RPMI8226 (cell line): ENCODE data around the gene TNKS1BP1.

Experiments
- DNase-seq: peaks from one replicate; pipeline ENCODE4 v3.0.0-alpha.2; 2015

TNKS1BP1 gene

DNA sequence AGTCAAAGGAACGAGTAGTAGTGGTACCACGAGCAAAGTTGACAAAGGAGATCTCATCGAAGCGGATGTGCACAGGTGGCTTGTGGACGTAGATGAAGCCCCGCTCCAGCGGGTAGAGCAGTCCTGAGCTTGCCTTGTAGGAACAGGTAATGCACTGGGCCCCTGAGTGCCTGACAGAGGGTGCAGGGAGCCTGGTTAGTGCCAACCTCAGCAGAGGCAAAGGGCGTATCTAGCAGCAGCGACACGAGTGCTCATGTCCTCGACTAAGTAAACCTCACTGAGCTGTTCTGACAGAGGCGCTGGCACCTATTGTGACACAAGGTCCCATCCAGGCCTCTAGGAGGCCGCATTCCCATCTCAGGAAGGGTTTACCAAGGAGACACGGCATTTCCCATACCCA lies 7.0 kb upstream of the TNKS1BP1 start:
- DNase-seq: no peak

DNA sequence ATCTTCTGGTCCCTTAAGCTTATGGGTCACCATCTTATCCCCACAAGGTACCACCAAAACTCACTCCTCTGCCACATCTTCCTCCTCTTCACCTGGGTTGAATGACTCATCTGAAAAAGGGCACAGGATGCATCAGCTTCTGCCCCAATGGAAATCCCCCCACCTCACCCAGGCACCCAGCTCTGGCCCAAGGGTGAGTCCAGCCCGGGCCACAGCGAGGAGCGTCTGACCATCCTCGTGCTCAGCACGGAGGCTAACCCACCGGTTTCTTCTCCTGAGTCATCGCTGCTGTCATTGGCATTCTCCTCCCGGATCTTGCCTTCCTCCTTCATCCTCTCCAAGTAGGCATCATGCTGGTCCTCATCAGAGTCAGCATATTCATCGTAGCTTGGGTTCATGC lies 5.3 kb upstream of the TNKS1BP1 start:
- no peak for DNase-seq

DNA sequence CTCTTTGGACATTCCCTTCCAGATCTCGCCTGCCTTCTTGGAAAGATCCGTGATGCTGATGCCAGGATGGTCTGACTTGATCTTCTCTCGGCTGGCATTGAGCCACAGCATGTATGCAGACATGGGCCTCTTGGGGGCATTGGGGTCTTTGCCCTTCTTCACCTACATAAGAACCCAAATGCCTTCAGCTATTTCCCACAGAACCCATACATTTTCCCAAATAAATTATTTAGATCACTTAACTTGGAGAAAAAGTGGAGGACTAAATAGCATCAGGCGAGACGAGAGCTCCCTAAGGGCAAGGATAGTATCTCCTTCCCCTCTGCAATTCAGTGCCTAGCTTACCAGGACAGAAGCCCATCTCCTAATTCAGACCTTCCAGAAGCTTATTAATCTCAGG lies 3.0 kb upstream of the TNKS1BP1 start:
- no peak for DNase-seq

- no peak for DNase-seq
These were observed 940 bp upstream of the TNKS1BP1 start for GRCh38 chr11:57325735-57326048.

GRCh38 chr11:57324154-57324885 lies 432 bp downstream of the TNKS1BP1 start:
- DNase-seq: peak; percentile 48

- DNase-seq: no peak
These were observed 948 bp downstream of the TNKS1BP1 start for GRCh38 chr11:57323855-57324153.

GRCh38 chr11:57323167-57323854 lies 1.4 kb downstream of the TNKS1BP1 start:
- no peak for DNase-seq

GRCh38 chr11:57322256-57323166 lies 2.2 kb downstream of the TNKS1BP1 start:
- DNase-seq: no peak

DNA sequence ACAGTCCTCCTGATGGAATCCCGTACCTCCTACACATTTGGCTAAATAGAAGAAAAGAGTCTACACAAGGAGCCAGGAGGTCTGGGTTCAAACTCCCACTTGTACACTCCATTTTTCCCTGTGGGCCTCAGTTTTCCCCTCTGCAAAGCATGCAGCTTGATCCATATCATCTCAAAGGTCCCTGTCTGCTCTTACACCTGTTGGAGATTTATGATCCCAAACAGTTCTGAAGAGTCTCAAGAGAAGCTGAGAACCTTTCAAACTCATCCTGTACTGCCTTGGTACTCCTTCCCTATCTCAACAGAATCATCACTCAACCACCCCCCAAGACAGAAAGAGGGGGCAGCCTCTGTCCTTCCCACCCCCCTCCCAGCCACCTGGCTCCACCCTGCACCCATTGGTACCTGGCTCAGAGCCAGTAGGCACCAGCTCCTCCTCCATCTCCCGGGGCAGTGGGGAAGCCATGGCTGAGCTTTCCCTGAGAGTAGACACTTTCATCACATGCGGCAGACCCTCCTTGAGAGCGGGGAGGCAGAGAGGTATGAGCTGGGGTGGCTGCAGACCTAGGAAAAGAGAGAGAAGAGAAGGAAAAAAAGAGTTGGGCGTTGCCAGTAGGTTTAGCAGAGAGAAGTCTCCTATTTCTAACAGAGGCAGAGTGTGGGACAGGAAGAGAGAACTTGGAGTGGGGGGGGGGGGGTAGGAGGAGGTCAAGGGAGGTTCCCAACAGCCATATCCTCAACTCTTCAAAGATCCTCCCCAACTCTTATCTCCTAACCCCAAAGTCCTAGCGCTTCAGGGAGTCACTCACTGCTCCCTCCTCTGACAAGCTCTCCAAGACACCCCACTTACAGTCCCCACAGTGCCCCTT lies 3.1 kb downstream of the TNKS1BP1 start:
- DNase-seq: no peak

DNA sequence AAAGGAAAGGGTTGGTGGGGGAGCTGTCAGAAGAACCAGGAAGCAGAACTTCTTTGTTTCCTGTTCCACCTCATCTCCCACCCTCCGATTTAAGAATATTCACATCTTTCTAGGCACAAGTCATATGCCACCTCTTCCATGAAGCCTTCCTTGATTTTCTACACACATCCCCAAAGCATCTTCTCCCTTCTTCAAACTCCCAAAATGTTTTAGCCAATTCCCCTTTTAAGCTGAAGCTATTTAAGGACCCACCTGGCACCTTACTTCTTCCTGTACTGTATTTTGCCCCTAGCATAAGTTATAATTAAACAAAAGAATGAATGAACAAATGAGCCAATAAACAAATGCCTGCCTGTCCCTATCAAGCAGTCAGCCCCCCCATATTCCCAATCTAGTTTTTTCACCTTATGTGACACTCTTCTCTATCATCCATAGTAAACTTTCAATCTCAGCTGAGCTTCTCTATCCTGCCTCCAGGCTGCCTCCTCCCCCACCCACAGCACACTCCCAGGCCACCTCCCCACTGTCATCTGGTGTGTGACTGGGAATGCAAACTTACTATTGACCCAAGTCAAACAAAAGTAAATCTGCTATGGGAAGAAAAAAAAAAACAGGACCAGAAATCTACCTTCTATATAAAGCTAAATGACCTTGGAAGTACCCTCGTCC lies 3.9 kb downstream of the TNKS1BP1 start:
- no peak for DNase-seq

DNA sequence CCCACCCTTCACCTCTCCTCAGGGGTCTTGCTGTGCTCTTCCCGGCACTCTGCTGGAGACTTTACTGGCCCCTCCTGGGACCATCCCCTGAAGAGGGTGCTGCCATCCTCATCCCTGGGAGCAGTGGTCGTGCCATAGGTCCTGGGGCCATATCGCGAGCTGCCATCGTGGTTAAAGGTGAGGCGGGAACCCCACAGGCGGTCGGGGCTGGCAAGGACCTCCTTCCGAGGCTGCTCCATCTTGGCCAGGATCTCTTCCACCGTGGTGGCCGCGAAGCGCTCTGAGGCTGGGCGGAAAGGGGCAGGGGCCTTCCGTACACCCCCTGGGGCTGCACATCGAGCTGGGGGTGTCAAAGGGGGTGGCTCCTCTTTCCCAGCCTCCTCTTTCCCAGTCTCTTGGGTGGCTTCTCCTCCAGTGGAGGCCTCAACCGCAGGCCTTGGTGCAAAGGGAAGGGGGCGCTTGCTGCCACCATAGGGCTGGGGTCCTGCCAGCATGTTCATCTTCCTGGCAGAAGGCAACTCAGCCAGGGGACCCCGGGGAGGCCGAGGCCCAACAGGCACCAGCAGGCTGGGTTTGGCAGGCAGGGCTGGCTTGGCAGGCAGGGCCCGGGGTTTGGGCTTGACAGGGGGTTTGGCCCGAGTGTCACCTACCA lies 4.6 kb downstream of the TNKS1BP1 start:
- no peak for DNase-seq

- DNase-seq: no peak
These were observed 6.6 kb downstream of the TNKS1BP1 start for GRCh38 chr11:57318178-57318577.

GRCh38 chr11:57316017-57316416 lies 8.7 kb downstream of the TNKS1BP1 start:
- DNase-seq: no peak

DNA sequence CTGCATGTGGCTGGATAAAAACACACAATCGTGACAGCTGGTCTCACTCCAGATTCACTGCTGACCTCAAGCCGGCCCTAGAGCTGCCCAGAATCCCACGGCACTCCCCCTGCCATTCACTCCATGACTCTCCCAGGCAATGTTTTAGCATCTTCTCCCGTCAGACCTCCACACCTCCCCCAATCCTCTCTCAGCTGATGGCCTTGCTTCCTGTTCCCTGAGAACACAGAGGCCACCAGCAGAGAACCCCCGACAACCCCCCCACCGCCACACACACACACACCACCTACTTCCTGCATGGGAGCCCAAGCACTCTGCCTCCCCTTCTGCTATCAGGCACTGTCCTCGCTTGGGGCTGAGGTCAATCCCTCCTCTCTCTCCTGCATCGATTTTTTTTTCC lies 9.3 kb downstream of the TNKS1BP1 start:
- no peak for DNase-seq

DNA sequence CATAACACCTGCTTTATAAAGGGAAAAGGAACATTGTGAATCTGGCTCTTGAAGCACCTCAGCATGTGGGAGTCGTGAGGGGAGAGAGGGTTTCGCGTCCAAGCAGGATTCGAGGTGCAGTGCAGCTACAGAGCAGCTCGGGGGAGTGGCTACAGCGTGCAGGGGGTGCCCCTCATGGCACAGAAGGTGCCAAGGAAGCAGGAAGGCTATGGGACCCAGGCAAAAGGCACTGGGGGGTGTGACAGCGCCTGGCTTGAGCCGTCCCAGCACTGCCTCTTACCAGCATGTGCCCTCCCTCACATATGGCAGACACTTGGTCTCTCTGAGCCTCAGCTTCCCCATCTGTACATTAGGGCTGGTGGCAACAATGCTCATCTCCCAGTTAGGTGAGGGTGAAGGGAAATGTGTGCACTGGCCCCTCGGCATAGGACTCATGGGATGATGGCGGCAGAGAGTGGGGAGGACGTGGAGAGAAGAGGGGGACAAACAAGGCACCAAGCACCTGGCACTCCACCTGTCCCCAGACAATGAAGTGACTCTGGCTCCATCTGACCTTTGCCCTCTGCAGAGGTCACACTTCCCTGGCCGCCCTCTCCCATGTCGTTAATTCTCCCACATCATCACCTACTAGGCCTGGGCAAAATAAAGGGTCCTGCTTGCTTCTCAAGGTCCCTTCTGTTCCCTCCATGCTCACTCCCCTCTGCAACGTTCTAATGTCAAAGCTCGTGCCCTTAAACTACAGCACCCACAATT lies 10.4 kb downstream of the TNKS1BP1 start:
- DNase-seq: no peak

- DNase-seq: no peak
These were observed 11.0 kb downstream of the TNKS1BP1 start for GRCh38 chr11:57313788-57314135.

- no peak for DNase-seq
These were observed 11.5 kb downstream of the TNKS1BP1 start for GRCh38 chr11:57313071-57313787.

- no peak for DNase-seq
These were observed 12.2 kb downstream of the TNKS1BP1 start for GRCh38 chr11:57312511-57313021.

DNA sequence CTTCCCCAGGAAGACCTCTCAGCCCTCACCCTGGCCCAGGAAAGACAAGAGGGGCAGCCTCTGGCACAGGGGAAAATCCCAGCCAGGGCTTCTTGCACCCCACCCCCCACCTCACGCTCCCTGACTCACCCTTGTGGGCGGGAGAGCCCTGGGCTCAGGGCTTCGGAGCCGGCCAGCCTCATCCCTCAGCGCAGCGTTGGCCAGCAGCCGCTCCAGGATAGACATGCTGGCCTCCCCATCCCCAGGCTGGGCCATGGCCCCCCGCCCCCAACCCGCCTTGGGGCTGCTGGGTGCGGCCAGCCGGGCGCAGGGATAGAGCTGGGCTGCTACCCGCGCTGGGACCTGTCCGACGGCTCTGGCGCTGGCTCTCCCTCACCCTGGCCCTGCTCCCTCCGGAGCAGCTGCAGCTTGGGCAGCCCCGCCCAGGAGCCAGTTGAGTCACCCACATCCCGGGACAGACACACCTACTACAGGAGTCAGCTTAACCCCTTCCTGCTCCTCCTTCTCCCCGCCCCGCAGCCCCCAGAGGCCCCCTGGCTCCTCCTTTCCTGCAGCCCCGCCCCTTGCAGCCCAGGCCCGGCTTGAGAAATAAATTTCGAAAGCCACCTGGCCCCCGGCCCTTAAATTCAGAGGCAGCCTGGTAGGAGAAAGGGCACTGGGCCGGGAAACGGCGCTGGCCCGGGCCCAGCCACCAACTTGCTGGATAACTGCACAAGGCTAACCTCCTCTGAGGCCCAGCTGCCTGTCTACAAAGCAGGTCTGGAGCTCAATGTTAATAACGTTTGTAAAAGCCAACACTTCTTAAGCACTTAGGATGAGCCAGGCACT lies 13.4 kb downstream of the TNKS1BP1 start:
- DNase-seq: no peak
